22Rv1 (cell line): ENCODE data around the gene COL23A1.

Source experiments
- ZFX ChIP-seq: fragments of 450-650 bp; IDR thresholded peaks from 2 replicates; pipeline ENCODE4 v1.6.1; 2017; ENCODE audit warnings: antibody characterized with exemption, borderline replicate concordance
- TF ChIP-seq, protein P1 (sequence below): fragments of 450-650 bp; IDR thresholded peaks from 2 replicates; pipeline ENCODE4 v1.5.1; 2017; ENCODE audit warnings: mild to moderate bottlenecking

DNA sequence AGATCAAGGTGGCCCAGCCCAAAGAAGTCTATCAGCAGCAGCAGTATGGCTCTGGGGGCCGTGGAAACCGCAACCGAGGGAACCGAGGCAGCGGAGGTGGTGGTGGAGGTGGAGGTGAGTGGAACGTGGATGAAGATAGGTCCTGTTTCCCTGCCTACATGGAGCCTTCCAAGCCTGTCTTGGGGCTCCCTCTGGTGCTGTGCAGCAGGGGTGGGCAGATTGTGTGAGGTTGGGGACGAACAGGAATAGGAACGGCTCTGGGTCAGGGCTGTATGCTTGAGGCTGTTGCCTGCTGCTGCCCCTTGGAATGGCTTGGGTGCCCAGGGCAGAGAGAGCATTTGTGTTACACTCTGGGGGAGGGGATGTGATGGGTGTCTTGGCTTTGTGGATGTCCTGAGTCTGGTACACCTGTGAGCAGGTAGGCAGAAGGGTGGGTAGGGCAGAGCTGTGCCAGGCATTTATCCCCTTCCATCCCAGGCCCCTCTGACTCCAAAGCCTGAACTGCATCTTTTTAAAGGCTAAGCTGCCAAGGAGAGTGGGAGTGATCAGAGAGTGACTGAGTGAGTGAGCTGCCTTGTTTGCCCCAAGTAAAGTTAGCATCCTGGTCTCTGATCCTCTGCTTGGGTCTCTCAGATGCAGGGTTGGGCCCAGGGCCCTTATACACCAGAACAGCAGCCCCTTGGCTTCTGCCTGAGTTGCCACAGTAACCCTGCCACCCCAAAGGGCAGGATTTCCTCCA, 380.7 kb downstream of the COL23A1 start:
- TF ChIP-seq, protein P1, sequence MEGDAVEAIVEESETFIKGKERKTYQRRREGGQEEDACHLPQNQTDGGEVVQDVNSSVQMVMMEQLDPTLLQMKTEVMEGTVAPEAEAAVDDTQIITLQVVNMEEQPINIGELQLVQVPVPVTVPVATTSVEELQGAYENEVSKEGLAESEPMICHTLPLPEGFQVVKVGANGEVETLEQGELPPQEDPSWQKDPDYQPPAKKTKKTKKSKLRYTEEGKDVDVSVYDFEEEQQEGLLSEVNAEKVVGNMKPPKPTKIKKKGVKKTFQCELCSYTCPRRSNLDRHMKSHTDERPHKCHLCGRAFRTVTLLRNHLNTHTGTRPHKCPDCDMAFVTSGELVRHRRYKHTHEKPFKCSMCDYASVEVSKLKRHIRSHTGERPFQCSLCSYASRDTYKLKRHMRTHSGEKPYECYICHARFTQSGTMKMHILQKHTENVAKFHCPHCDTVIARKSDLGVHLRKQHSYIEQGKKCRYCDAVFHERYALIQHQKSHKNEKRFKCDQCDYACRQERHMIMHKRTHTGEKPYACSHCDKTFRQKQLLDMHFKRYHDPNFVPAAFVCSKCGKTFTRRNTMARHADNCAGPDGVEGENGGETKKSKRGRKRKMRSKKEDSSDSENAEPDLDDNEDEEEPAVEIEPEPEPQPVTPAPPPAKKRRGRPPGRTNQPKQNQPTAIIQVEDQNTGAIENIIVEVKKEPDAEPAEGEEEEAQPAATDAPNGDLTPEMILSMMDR: no peak
- no peak for TF ChIP-seq ZFX
